SU-DHL-6 (cell line): ENCODE results near the gene IVD.

ENCODE experiments used
- CTCF ChIP-seq: fragments of 200-600 bp; sonication (generic); IDR thresholded peaks from one replicate; pipeline ENCODE4 v1.5.1; 2017; ENCODE audit warnings: antibody characterized with exemption, mild to moderate bottlenecking, low read length, moderate library complexity; ENCODE audit not compliant: insufficient read depth, poor library complexity, severe bottlenecking
- EZH2phosphoT487 ChIP-seq: fragments of 200-600 bp; sonication (generic), shearing (Covaris generic); conservative IDR thresholded peaks from 2 replicates; pipeline ENCODE4 v1.6.1; 2018; ENCODE audit warnings: mild to moderate bottlenecking, antibody characterized with exemption, low read length, moderate library complexity, mixed read lengths

DNA sequence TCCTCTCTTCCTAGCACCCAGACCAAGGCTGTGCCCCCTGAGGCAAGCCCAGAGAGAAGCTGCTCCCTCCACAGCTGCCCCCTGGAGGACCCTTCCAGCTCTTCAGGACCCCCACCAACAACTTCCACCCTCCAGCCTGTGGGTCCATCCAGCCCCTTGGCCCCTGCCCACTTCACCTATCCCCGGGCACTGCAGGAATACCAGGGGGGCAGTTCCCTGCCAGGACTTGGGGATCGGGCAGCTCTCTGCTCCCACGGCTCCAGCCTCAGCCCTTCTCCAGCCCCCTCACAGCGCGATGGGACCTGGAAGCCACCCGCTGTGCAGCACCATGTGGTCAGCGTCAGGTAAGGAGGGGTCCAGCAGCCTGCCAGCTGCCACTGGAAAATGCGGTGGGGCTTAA lies 42.0 kb upstream of the IVD start:
- TF ChIP-seq CTCF (no peak), EZH2phosphoT487 (no peak)
